Right renal pelvis (tissue), 4 donors: Measurements from ENCODE around the gene GTPBP4. TPM values are rescaled to one million over a fixed set of nuclear protein-coding genes. Genes with fewer than 3 reads are reported as not detected.
"Not testable (repeated sequence)": the region's sequence is repeated elsewhere in the genome, so short reads cannot be mapped to it uniquely, and the experiment has no call there.

Source experiments
- DNase-seq, 4 donors: peaks; one replicate each; pipeline ENCODE4 v3.0.0-alpha.2; 2013; ENCODE audit warnings: low read depth in 4 of 4, low spot score in 3 of 4, missing footprints in 1 of 4
- polyA plus RNA-seq, 4 donors: library from polyadenylated mRNA; unstranded; fragments of 120-200 nt; gene quantifications; one replicate each; pipeline ENCODE4 v1.2.1, GENCODE V29; 2013; ENCODE audit not compliant: insufficient read length in 4 of 4

Gene GTPBP4
- polyA plus RNA-seq, 4 donors = 58.5 to 63.7 (median 62.6) TPM

GRCh38 chr10:1022413-1022812 lies 34.2 kb downstream of the GTPBP4 start:
- no peak for DNase-seq

GRCh38 chr10:1024103-1024502 lies 35.9 kb downstream of the GTPBP4 start:
- DNase-seq = no peak

- no peak for DNase-seq
Observed at GRCh38 chr10:1025683-1026082, 37.4 kb downstream of the GTPBP4 start, which contains the start of gene IDI2. Gene IDI2, minus strand, starts transcription at chr10:1025859. Its CDS starts 1,136 bp downstream, at chr10:1024723.

GRCh38 chr10:1026578-1026977 lies 38.3 kb downstream of the GTPBP4 start:
- DNase-seq = no peak

GRCh38 chr10:1029838-1030237 lies 41.6 kb downstream of the GTPBP4 start:
- no peak for DNase-seq

GRCh38 chr10:1033601-1034000 lies 45.4 kb downstream of the GTPBP4 start:
- no peak for DNase-seq

GRCh38 chr10:1034758-1035157 lies 46.5 kb downstream of the GTPBP4 start:
- DNase-seq = no peak

GRCh38 chr10:1035201-1035600 lies 47.0 kb downstream of the GTPBP4 start:
- DNase-seq = no peak

GRCh38 chr10:1036341-1036791 lies 48.1 kb downstream of the GTPBP4 start:
- DNase-seq = no peak

- DNase-seq = no peak
Observed at GRCh38 chr10:1037098-1037497, 48.9 kb downstream of the GTPBP4 start.

- DNase-seq = not testable (repeated sequence)
Observed at GRCh38 chr10:1038769-1039168, 50.5 kb downstream of the GTPBP4 start.

- DNase-seq = no peak
Observed at GRCh38 chr10:1040133-1040532, 51.9 kb downstream of the GTPBP4 start.

- no peak for DNase-seq
Observed at GRCh38 chr10:1041514-1041913, 53.3 kb downstream of the GTPBP4 start.

GRCh38 chr10:1043532-1043995 lies 55.3 kb downstream of the GTPBP4 start:
- no peak for DNase-seq

- DNase-seq = no peak
Observed at GRCh38 chr10:1044146-1044545, 55.9 kb downstream of the GTPBP4 start.

GRCh38 chr10:1044964-1045363 lies 56.7 kb downstream of the GTPBP4 start:
- DNase-seq = no peak

- no peak for DNase-seq
Observed at GRCh38 chr10:1045415-1045814, 57.2 kb downstream of the GTPBP4 start.

GRCh38 chr10:1047937-1048336 lies 59.7 kb downstream of the GTPBP4 start:
- no peak for DNase-seq

GRCh38 chr10:1048349-1048731 lies 60.1 kb downstream of the GTPBP4 start:
- no peak for DNase-seq

GRCh38 chr10:1048732-1049424 lies 60.6 kb downstream of the GTPBP4 start, which contains the start of gene IDI1:
Gene IDI1, minus strand, starts transcription at chr10:1049119. Its CDS starts 116 bp downstream, at chr10:1049003.
- peak; percentile 93 to 95 (median 94) for DNase-seq

GRCh38 chr10:1049425-1049958 lies 61.3 kb downstream of the GTPBP4 start:
- DNase-seq = no peak

- no peak for DNase-seq
Observed at GRCh38 chr10:1050145-1050544, 61.9 kb downstream of the GTPBP4 start.
